GM12874 (cell line): ENCODE data around the gene COL18A1.

Experiments
- CTCF ChIP-seq: IDR thresholded peaks from 2 replicates; pipeline ENCODE4 v1.5.1; 2011; ENCODE audit warnings: low read depth, mild to moderate bottlenecking, control low read depth, low read length, moderate library complexity; ENCODE audit not compliant: insufficient read depth

Gene COL18A1

GRCh38 chr21:45555251-45555556, 150.2 kb downstream of the COL18A1 start:
- no peak for TF ChIP-seq CTCF

- peak; percentile 97 for TF ChIP-seq CTCF
These were observed 150.8 kb downstream of the COL18A1 start for GRCh38 chr21:45555557-45556301.

GRCh38 chr21:45556302-45556644, 151.3 kb downstream of the COL18A1 start:
- no peak for TF ChIP-seq CTCF

GRCh38 chr21:45556645-45557615, 152.0 kb downstream of the COL18A1 start:
- no peak for TF ChIP-seq CTCF

GRCh38 chr21:45557616-45558043, 152.7 kb downstream of the COL18A1 start:
- TF ChIP-seq CTCF = no peak

GRCh38 chr21:45558044-45558721, 153.2 kb downstream of the COL18A1 start:
- TF ChIP-seq CTCF = no peak

- no peak for TF ChIP-seq CTCF
These were observed 154.5 kb downstream of the COL18A1 start for GRCh38 chr21:45559216-45560105.
